ENCODE results near the gene CALR. TPM values are rescaled to one million over a fixed set of nuclear protein-coding genes. Genes with fewer than 3 reads are reported as not detected.
A peak's percentile ranks its signal among the peaks of the same experiment; 100 is the strongest.

CALR gene
- total and polyA plus RNA-seq, 9 of the 15 experiments (the other 6 are each of a cell fraction or from before 2014, with no cell fraction given) = 126 to 811 (median 642) TPM

- TF ChIP-seq, protein P1, sequence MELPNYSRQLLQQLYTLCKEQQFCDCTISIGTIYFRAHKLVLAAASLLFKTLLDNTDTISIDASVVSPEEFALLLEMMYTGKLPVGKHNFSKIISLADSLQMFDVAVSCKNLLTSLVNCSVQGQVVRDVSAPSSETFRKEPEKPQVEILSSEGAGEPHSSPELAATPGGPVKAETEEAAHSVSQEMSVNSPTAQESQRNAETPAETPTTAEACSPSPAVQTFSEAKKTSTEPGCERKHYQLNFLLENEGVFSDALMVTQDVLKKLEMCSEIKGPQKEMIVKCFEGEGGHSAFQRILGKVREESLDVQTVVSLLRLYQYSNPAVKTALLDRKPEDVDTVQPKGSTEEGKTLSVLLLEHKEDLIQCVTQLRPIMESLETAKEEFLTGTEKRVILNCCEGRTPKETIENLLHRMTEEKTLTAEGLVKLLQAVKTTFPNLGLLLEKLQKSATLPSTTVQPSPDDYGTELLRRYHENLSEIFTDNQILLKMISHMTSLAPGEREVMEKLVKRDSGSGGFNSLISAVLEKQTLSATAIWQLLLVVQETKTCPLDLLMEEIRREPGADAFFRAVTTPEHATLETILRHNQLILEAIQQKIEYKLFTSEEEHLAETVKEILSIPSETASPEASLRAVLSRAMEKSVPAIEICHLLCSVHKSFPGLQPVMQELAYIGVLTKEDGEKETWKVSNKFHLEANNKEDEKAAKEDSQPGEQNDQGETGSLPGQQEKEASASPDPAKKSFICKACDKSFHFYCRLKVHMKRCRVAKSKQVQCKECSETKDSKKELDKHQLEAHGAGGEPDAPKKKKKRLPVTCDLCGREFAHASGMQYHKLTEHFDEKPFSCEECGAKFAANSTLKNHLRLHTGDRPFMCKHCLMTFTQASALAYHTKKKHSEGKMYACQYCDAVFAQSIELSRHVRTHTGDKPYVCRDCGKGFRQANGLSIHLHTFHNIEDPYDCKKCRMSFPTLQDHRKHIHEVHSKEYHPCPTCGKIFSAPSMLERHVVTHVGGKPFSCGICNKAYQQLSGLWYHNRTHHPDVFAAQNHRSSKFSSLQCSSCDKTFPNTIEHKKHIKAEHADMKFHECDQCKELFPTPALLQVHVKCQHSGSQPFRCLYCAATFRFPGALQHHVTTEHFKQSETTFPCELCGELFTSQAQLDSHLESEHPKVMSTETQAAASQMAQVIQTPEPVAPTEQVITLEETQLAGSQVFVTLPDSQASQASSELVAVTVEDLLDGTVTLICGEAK (IDR thresholded peaks at IDR 0.05) = peak; percentile 86
- TF ChIP-seq, protein P1 (CRISPR knock-in tag; IDR thresholded peaks at IDR 0.05) = no peak
- TF ChIP-seq NBN (IDR thresholded peaks at IDR 0.05; ENCODE audit: low read depth) = peak; percentile 100
- TF ChIP-seq RUNX1 (IDR thresholded peaks at IDR 0.05; ENCODE audit: low read depth) = peak; percentile 79; the same call in 1 of the 2 replicates
- peak in 1 of 2 experiments; percentile 15; a peak in 1 of 4 replicates for TF ChIP-seq MLLT1 (IDR thresholded peaks at IDR 0.05)
- peak; percentile 97 for TF ChIP-seq NR2C1 (IDR thresholded peaks at IDR 0.05)
- peak; percentile 97 for TF ChIP-seq NR2C1 (tag; IDR thresholded peaks at IDR 0.05)
- TF ChIP-seq ZNF165 (CRISPR knock-in tag; IDR thresholded peaks at IDR 0.05; ENCODE audit: borderline replicate concordance) = 0 out of 2 replicates have a peak, but pooled peaks have one; percentile 53
- TF ChIP-seq MITF (IDR thresholded peaks at IDR 0.05) = peak; percentile 84; the same call in 1 of the 2 replicates
- TF ChIP-seq KLF13 (tag; IDR thresholded peaks at IDR 0.05; ENCODE audit: borderline replicate concordance, low read depth) = peak; percentile 84; the same call in 1 of the 2 replicates
- 0 out of 2 replicates have a peak, but pooled peaks have one; percentile 52 for TF ChIP-seq GATAD2B (IDR thresholded peaks at IDR 0.05; ENCODE audit: borderline replicate concordance)
- 0 out of 2 replicates have a peak, but pooled peaks have one; percentile 24 for TF ChIP-seq HOMEZ (CRISPR knock-in tag; IDR thresholded peaks at IDR 0.05)
- TF ChIP-seq ZNF324 (CRISPR knock-in tag; IDR thresholded peaks at IDR 0.05) = peak; percentile 46; the same call in 1 of the 2 replicates
- TF ChIP-seq POLR3A (IDR thresholded peaks at IDR 0.05; ENCODE audit: borderline replicate concordance, extremely low read depth, insufficient read depth, insufficient read length) = no peak
- peak; percentile 85 for TF ChIP-seq POLR2A (conservative IDR thresholded peaks at IDR 0.05)
Observed at GRCh38 chr19:12945479-12946091, 7.2 kb downstream of the CALR start, which contains the start of gene RAD23A (continued).
